H54 (cell line): ENCODE measurements around the gene PRLR.

Experiments used
- DNase-seq: peaks from one replicate; pipeline ENCODE4 v3.0.0; 2011; ENCODE audit warnings: low spot score, mixed read lengths; ENCODE audit not compliant: insufficient read length
- FAIRE-seq: peaks from 3 replicates; lab custom pipeline; 2011; peaks lifted over from hg19 to GRCh38; lab: Jason Lieb, UNC
- POLR2A ChIP-seq: IDR thresholded peaks from 2 replicates; pipeline ENCODE4 v1.6.1; 2011; ENCODE audit warnings: low read depth, mild to moderate bottlenecking, low read length

The PRLR gene

DNA sequence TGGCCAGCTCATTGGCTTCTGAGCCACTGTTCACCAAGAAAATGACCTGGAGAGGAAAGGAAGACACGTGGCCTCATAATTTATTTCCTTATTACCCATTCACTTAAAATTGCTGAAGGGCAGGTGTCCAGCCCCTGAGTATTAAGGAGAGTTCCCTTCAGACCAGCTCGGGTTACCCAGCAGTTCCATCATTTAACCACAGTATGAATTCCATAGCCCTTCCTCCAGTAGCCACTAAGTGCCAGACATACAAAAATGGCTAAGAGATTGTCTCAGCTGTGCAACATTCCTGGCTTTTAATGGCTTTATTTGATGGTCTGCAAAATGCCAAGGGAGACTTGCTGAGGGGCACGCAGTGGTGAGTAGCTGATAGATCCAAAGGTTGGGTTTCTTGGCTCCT lies 195.0 kb downstream of the PRLR start:
- DNase-seq, result no peak
- FAIRE-seq, result no peak
- TF ChIP-seq POLR2A, result no peak

DNA sequence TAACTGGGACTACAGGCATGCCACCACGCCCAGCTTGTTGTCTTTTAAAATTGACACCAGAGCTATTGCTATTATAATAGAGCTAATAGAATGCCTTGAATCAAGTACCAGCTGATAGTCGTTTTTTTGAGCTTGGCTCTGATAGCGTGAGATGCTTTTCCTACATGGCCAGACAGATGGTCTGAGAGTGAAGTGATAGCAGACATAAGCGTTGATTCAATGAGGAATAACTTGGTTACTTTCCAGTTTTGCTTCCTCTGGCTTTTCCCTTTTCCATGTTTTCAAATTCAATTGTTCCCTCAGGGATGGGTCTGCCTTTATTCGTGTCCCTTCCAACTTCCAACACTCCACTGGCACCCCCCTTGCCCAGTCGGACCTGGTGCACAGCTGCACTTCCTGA lies 197.9 kb downstream of the PRLR start:
- TF ChIP-seq POLR2A, result no peak
- FAIRE-seq, result no peak
- no peak for DNase-seq

DNA sequence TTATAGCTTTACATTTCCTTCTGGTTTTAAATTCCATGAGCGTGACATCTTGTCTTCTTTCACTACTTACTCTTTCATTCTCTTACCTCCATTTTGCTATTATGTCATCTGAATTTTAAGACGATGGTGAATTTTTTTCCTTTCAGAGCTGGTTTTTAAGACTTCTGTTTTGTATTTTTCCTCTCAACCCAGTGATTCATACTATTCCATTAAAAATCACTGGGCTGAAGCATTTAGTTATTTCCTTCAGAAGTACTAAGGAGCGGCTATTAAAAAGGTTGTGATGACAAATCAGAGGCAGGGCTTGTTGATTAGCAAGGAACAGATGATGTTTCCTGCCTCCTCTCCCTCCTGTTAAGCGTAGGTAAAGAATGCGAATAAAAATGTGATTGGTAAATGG lies 199.0 kb downstream of the PRLR start:
- TF ChIP-seq POLR2A, result no peak
- DNase-seq (no peak), FAIRE-seq (no peak)

DNA sequence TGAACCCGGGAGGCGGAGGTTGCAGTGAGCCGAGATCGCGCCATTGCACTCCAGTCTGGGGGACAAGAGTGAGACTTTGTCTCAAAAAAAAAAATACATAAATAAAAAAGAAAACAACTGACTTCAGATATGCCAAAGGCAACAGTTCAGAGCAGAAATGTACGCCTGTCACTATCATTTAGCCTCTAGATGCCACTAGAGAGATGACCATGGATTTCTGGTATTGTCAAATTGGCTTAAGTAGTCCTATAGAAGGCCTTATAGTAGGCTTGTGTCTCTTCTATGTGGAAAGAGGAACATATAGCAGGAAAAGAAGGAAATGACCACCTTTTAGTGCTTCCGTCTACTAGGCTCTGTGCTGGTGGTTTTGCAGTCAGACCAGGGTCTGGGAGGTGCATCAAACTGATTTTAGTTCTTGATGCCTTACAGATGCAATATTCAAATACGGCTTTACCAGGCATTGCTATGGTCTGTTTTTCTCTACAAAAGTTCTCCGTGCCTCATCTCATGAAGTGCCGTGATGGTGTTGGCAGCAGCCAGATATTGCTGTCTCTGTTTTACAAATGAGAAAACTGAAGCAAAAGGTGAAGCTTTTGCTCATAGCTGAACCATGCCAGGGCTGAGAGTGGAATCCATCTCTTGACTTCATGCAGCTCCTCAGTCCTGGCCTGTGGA lies 199.7 kb downstream of the PRLR start:
- DNase-seq, result no peak
- no peak for TF ChIP-seq POLR2A

DNA sequence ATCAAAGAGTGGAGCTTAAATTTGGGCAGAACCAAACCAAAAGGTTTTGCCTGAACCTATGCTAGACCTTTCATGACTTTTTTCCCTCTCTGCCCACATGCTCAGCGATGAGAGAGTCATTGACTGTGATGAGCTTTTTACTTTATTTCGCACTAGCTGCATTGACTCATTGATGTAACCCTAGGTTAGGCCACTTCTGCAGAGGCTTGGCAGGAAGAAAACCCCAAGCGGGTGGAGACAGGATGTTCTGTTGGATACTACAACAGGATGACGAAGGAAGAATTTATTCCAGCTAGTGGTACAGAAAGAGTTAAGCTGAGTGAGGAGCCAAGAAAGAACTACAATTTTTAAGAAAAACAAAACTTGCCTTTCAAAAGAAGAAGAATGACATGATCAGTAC lies 201.0 kb downstream of the PRLR start:
- FAIRE-seq (peak; percentile 74), DNase-seq (peak; percentile 10)
- no peak for TF ChIP-seq POLR2A

More for the DNA sequence above, 199.7 kb downstream of the PRLR start:
- no peak for FAIRE-seq

DNA sequence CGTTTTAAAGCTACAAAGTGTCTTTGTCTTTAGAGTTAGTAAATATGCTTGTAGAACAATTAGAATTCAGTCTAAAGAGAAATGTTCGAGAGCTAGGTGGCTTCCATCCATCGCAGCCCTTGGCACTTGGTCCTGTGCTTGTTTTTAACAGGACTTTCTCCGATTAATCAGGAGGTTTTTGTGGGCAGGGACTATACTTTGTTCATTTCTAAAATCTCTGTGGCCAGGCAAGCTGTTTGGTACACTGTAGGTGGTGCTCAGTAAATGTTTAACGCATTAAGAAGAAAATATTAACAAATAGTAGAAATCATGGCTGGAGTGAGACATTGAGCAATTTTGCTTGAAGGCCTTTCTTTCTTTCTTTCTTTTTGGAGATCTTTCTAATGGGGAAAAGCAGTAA lies 203.3 kb downstream of the PRLR start:
- DNase-seq (no peak), FAIRE-seq (no peak)
- TF ChIP-seq POLR2A, result no peak

DNA sequence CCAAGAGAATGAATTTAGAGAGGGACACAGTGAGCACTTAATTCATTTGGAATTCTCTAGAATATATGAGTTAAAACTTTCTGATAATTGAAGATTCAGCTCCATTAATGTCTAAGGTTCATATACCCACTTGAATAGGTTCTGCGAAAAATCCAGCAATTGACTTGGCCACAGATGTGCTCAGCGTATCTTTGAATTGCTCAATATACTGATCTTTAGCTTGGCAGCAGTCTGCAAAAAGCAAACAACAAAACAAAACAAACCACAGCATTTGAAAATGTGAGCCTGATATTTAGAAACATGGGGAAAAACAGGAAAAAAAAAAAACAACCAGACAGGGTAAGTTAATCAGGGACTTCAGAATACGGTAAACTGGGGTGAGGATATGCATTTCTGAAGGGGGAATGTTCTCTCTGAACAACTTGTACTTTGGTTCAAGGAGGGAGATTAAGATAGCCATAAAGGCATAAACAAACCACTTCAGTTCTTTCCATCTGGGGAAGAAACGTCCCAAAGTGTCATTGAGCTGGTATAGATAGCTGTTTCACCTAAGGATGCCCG lies 203.9 kb downstream of the PRLR start:
- TF ChIP-seq POLR2A, result no peak
- no peak for DNase-seq
- no peak for FAIRE-seq

DNA sequence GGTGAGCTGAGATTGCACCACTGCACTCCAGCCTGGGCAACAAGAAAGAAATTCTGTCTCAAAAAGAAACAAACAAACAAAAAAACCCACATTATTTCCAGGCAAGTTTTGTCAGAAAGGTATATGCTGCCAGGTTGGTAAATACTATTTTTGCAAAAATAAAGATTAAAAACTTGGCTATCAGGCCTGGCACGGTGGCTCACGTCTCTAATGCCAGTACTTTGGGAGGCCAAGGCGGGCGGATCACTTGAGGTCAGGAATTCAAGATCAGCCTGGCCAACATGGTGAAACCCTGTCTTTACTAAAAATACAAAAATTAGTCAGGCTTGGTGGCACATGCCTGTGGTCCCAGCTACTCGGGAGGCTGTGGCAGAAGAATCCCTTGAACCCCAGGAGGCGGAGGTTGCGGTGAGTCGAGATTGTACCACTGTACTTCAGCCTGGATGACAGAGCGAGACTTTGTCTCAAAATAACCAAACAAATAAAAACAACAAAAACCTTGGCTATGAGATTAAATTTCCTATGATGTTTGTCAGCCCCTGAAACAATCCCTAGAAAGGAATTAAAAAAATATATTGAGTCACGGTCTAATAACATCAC lies 205.3 kb downstream of the PRLR start:
- DNase-seq, result no peak
- TF ChIP-seq POLR2A, result no peak
- FAIRE-seq, result no peak

DNA sequence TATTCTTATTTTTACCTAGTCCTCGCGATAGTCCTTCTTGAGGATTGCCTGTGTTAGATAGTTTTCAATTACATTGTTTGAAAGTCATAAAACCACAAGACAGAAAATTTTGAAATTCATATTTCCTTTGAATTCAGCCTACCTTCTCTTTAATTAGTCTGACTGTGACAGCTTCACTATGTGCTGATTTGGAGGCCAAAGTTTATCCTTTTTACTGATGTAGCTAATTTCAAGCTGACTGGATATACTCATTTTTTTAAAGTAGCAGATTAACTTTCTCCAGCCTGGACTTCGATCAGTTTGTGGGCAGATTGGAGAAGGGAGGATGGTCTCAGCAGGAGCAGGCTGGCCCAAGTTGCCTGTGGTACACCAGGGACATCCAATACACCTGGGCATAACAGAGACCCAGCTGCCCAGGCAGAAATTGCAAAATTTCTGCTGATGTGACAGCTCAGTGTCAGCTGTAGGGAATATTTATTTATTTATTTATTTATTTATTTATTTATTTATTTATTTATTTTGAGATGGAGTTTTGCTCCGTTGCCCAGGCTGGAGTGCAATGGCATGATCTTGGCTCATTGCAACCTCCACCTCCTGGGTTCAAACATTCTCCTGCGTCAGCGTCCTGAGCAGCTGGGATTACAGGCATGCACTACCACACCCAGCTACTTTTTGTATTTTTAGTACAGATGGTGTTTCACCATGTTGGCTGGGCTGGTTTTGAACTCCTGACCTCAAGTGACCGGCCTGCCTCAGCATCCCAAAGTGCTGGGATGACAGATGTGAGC lies 206.7 kb downstream of the PRLR start:
- no peak for TF ChIP-seq POLR2A
- DNase-seq, result no peak
- no peak for FAIRE-seq

DNA sequence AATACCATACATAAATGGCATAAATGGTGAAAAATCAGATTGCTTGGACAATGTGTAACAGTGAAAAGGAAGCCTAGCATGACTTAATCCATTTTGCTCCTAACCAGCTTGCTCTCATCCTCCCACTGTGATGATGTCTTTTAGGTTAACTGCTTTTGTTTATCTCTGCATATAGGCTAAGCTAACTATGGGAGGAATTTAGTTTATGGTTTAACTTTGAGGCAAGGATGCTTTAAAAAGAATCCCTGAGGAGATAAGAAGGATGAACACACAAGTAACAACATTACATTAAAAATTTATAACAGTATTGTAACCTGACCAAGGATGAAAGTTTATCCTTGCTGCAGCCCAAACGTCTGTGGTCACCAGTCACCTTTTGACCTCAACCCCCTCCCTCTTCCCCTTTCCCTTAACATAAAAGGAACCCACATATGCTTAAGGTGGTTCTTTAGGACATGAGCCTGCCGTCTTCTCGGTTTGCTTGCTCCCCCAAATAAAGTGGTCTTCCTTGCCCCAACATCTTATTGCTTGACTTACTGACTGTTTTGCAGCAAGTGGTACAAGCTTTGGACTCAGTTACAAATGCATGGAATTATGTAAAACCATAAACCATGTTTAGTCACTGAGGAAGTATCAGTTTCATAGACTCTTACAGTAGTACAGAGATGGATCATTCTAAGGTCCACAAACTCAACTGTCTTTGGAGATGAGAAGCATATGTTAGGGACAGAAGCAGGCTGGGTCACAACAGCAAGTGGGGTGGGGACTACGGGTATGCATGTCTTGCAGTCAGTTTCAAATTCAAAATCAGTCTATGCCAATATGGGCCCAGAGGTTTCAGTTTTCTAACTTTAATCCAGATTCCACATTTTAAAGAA lies 213.9 kb downstream of the PRLR start:
- TF ChIP-seq POLR2A, result no peak
- DNase-seq (no peak), FAIRE-seq (no peak)

DNA sequence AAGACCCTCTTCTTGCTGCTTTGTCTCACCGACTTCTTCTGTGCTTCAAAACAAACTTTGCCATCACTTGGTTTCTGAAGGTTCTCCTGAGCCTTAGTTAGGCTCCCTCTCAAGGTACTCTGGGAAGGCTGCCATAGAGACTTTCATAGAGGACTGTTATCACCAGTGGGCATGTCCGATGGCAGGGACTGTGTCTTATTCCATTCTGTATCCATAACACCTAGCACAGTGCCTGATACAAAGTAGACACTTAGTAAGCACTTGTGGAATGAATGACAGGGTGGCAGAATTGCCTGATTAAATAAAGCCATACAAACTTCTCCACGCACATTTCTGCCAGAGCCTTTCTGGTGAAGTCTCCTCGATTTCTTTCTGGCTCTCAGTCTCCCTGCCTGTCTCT lies 215.2 kb downstream of the PRLR start:
- FAIRE-seq (no peak), DNase-seq (no peak)
- TF ChIP-seq POLR2A, result no peak

DNA sequence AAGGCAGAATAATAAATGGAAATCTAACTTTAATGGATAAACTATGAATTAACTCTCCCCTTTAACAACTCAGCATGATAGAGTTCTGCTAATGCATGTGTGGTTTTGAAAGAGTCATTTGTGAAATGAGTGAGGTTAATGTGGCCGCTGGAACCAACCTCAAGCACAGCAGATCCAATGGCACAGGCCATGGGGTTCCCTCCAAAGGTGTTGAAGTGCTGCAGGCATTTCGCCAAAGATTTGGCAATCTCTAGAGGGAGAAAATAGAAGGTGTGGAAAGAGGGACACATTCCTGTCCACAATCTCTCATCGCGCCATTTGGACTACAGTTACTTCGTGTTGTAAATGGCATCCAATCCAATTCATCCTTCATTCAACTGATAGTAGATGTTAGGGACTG lies 217.5 kb downstream of the PRLR start:
- FAIRE-seq (no peak), DNase-seq (no peak)
- TF ChIP-seq POLR2A, result no peak

DNA sequence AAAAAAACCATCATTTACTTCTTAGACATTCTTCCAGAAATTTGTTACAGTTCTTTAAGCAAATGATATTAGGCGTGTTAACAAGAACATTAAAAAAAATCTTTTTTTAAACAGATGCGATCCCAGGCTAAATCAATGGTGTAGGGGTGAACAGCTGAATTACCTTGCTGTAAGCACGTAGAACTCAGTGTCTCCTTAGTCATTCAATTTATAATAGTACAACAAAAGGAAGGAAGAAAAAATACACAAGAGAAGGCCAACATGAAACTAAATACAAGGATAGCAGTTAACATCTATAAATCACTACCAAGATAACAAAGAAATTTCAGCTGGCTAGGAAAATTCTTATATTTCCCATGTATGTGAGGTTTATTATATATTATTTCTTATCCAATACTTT lies 217.9 kb downstream of the PRLR start:
- no peak for TF ChIP-seq POLR2A
- no peak for DNase-seq
- FAIRE-seq, result no peak
